Body of pancreas (tissue), 4 donors: Measurements from ENCODE around the gene SLC12A8. TPM values are rescaled to one million over a fixed set of nuclear protein-coding genes. Genes with fewer than 3 reads are reported as not detected.
A peak's percentile ranks its signal among the peaks of the same experiment; 100 is the strongest.

ENCODE experiments used
- ATAC-seq: fragments of 150-250 bp; one replicate; pipeline ENCODE4 v1.9.1; 2016
- DNase-seq, 4 donors: peaks; one replicate each; pipeline ENCODE4 v3.0.0-alpha.2; 2019
- H3K27ac ChIP-seq, 4 donors: fragments of 200-600 bp; sonication (generic); 1 replicate in 3 of 4; 2 replicates in 1 of 4; pipeline versions ENCODE4 v1.5.1 to v1.6.1; 2016 to 2019; ENCODE audit warnings: mild to moderate bottlenecking in 1 of 4, mixed read lengths in 1 of 4, moderate library complexity in 1 of 4
- H3K27me3 ChIP-seq, 2 donors: fragments of 200-600 bp; sonication (generic); one replicate each; pipeline ENCODE4 v1.6.0; 2016; ENCODE audit warnings: mild to moderate bottlenecking in 1 of 2
- H3K36me3 ChIP-seq, 2 donors: fragments of 200-600 bp; sonication (generic); replicated peaks in 1 of 2; 2 replicates each; pipeline ENCODE4 v1.5.1; 2016; ENCODE audit warnings: low read depth in 2 of 2; ENCODE audit not compliant: insufficient read depth in 1 of 2
- H3K4me1 ChIP-seq: fragments of 200-600 bp; sonication (generic); one replicate; pipeline ENCODE4 v1.6.0; 2016
- H3K4me3 ChIP-seq, 2 donors: fragments of 200-600 bp; sonication (generic); 1 replicate in 1 of 2; 2 replicates in 1 of 2; pipeline ENCODE4 v1.5.1; 2016 to 2019
- H3K9me3 ChIP-seq, 3 donors: fragments of 200-600 bp; sonication (generic); 1 replicate in 2 of 3; 2 replicates in 1 of 3; pipeline ENCODE4 v1.5.1; 2016
- POLR2A ChIP-seq, 3 donors: fragments of 450-650 bp; IDR thresholded peaks; one replicate each; pipeline ENCODE4 v1.6.1; 2016; ENCODE audit warnings: antibody characterized with exemption in 3 of 3, mild to moderate bottlenecking in 2 of 3
- WGBS, 2 donors: methylation state at CpG; one replicate each; pipeline ENCODE4 v1.1.5; 2017; 5-methylcytosine and 5-hydroxymethylcytosine counted together
- intact Hi-C: fragments of 100-400 bp; cut with DNase I; formaldehyde crosslinking; loops from one replicate; pipeline ENCODE4 v1.15.1; 2023
- total RNA-seq, 2 donors: library from RNA; depleted of rRNA; stranded (reverse); fragments of >200 nt; gene quantifications; one replicate each; pipeline ENCODE4 v1.1.0, GENCODE V29; 2016
- TF ChIP-seq, protein P1 (sequence below), 7 experiments: fragments of 450-650 bp in 4 of 7; fragments of 200-600 bp in 3 of 7; sonication (generic) in 3 of 7; IDR thresholded peaks; one replicate each; pipeline ENCODE4 v1.5.1; 2016 to 2019; ENCODE audit warnings: antibody characterized with exemption in 7 of 7

Gene SLC12A8
- total RNA-seq, 2 donors from 2014 or later = 10.1 to 30.0 TPM

DNA sequence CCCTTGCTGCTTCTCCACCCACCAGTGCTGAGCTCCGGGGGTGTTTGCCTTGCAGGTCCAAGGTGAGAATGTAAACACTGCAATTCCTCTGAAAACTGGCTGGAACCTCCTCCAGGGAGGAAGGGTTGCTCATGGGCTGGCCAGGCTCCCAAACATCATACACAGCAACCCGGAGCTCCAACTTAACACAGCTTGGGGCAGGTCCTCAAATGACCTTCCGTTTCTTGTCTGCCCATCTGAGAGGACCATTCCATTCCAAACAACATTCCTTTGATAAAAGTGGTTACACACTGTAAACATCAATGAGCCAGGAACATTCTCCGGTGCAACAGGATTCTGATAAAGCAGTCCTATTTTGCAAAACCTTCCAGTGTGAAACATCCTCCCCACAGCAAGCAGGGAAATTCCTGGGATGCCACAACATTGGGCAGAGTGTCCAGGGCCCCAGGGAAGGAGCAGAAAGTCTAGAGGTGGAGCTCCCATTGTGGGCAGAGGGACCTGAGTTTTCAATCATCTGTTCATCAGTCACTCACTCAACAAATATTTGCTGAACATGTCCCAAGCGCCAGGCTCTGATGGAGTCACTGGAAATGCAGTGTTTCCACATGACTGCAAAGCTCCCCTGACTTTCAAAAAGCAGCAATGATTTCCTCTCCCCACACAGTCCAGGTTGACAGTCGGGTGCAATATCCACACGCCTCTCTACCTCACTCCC, 149.5 kb downstream of the SLC12A8 start:
- intact Hi-C loops = no loop called here
- Histone ChIP-seq H3K4me1 (peaks cover 42% of the 10 kb centered on the region), H3K27me3 (no peaks in the 10 kb centered on the region), H3K27ac (peak overlapping the region in 3 of 4 donors; percentile 42 to 72 (median 72)), H3K36me3 (no peaks in the 10 kb centered on the region), H3K9me3 (no peaks in the 10 kb centered on the region), H3K4me3 (no peak overlapping the region)
- DNase-seq (peak; percentile 39 to 70 (median 54)), ATAC-seq (peak; percentile 83)
- WGBS, 2 donors = 13 to 26% methylated on average over 7 of the region's 7 CpGs
- TF ChIP-seq POLR2A (IDR thresholded peaks at IDR 0.05) = no peak
- TF ChIP-seq, protein P1, sequence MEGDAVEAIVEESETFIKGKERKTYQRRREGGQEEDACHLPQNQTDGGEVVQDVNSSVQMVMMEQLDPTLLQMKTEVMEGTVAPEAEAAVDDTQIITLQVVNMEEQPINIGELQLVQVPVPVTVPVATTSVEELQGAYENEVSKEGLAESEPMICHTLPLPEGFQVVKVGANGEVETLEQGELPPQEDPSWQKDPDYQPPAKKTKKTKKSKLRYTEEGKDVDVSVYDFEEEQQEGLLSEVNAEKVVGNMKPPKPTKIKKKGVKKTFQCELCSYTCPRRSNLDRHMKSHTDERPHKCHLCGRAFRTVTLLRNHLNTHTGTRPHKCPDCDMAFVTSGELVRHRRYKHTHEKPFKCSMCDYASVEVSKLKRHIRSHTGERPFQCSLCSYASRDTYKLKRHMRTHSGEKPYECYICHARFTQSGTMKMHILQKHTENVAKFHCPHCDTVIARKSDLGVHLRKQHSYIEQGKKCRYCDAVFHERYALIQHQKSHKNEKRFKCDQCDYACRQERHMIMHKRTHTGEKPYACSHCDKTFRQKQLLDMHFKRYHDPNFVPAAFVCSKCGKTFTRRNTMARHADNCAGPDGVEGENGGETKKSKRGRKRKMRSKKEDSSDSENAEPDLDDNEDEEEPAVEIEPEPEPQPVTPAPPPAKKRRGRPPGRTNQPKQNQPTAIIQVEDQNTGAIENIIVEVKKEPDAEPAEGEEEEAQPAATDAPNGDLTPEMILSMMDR (IDR thresholded peaks at IDR 0.05) = no peak

DNA sequence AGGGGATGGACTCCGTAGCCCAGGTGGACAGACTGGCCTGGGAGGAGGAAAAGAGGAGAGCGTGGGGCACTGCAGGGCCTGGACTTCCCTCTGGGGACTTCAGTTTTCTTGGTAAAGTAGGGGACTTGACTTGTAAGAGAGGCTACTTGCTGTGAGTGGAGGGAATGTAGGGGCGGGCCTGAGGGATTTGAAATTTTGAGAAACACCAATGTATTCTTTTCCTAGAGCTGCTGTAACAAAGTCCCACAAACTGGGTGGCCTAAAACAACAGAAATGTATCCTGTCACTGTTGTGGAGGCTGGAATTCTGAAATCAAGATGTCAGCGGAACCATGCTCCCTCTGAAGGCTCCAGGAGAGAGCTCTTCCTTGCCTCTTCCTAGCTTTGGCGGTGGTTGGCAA, 150.9 kb downstream of the SLC12A8 start:
- peak overlapping the region in 3 of 4 donors; percentile 17 to 58 (median 32) for H3K27ac ChIP-seq
- peaks cover 43% of the 10 kb centered on the region for H3K4me1 ChIP-seq
- H3K9me3 ChIP-seq = no peaks in the 10 kb centered on the region
- no peaks in the 10 kb centered on the region for H3K36me3 ChIP-seq
- TF ChIP-seq, protein P1 (IDR thresholded peaks at IDR 0.05) = no peak
- no peak for TF ChIP-seq POLR2A (IDR thresholded peaks at IDR 0.05)
- ATAC-seq = no peak
- no peak overlapping the region for H3K4me3 ChIP-seq
- no peaks in the 10 kb centered on the region for H3K27me3 ChIP-seq
- no peak for DNase-seq
- 81 to 97% methylated on average over 4 to 5 of the region's 5 CpGs for WGBS, 2 donors
- intact Hi-C loops = no loop called here

DNA sequence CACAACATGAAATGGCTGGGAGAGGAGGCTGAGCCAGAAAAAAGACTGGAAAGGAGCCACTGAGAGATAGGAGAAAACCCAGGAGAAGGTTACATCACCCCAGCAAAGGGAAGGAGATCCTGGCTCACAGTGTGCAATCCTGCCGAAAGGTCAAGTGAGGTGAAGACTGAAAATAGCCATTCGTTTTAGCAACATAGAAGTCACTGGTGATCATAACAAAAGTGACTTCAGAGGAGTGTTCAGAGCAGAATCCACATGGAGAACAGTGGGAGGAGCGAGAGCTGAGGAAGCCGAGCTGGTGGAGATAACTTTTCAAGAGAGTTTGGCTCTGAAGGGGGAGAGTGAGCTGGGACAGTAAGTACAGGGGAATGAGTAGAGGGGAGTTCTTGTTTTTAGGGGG, 151.4 kb downstream of the SLC12A8 start:
- Histone ChIP-seq H3K9me3 (no peaks in the 10 kb centered on the region), H3K36me3 (no peaks in the 10 kb centered on the region), H3K27ac (peak overlapping the region in 3 of 4 donors; percentile 17 to 58 (median 32)), H3K27me3 (no peaks in the 10 kb centered on the region), H3K4me1 (peaks cover 48% of the 10 kb centered on the region), H3K4me3 (no peak overlapping the region)
- peak in 2 of 4 donors; percentile 19 to 39 for DNase-seq
- WGBS, 2 donors = 68 to 78% methylated on average over 4 of the region's 4 CpGs
- TF ChIP-seq POLR2A (IDR thresholded peaks at IDR 0.05) = no peak
- TF ChIP-seq, protein P1 (IDR thresholded peaks at IDR 0.05) = no peak
- ATAC-seq = no peak
- intact Hi-C loops = no loop called here

DNA sequence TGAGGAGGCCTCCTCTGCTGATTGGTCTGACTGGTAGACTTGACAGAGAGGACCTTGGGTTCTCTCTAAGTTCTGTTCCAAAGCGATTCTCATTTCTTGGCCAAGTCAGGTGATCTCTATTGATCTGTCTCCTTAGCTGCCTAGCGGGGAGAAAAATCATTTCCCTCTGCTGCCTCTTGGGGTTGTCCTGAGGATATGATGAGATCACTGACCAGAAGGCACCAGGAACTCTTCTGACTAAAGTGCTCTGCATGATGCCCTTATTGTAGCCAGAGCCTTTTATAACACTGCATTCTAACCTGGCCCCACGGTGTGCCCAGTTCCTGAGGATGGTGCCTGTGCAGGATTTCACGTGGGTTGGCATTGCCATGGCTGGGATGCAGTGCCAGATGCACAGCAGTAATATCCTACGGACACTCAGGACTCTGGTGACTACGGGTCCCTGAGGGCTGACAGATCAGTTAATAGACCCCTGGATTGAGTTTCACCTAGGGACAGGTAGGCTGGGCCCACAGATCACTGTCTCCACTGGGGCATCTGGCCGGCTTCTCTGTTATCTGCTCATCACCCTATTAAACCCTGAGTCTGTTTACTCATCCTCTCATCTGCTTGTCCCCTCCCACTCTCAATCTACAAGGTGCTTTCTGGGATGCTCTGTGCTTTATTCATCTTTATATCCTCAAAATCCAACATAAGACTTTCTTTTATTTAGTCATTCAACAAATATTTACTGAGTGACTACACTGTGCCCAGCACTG, 152.9 kb downstream of the SLC12A8 start:
- peaks cover 49% of the 10 kb centered on the region for H3K4me1 ChIP-seq

More for the DNA sequence above, 152.9 kb downstream of the SLC12A8 start:
- ATAC-seq (peak; percentile 41), DNase-seq (peak; percentile 37 to 66 (median 51))
- Histone ChIP-seq H3K27me3 (no peaks in the 10 kb centered on the region), H3K4me3 (no peak overlapping the region), H3K9me3 (no peaks in the 10 kb centered on the region), H3K27ac (peak overlapping the region in 1 of 4 donors; percentile 36), H3K36me3 (no peaks in the 10 kb centered on the region)
- 36 to 47% methylated on average over 4 to 7 of the region's 7 CpGs for WGBS, 2 donors
- intact Hi-C loops = no loop called here
- TF ChIP-seq, protein P1 (IDR thresholded peaks at IDR 0.05) = peak in 5 of 7 experiments; percentile 12 to 53 (median 51)
- TF ChIP-seq POLR2A (IDR thresholded peaks at IDR 0.05) = no peak
